ENCODE measurements around the gene GFY. TPM values are rescaled to one million over a fixed set of nuclear protein-coding genes. Genes with fewer than 3 reads are reported as not detected.

Gene GFY
- total RNA-seq, 4 donors from 2014 or later: not detected

GRCh38 chr19:49435670-49436069 is 10.5 kb downstream of the GFY start:
- H3K36me3 ChIP-seq: no peaks in the 10 kb centered on the region
- no peak overlapping the region for H3K27ac ChIP-seq
- no peak overlapping the region for H3K4me3 ChIP-seq
- intact Hi-C loops (cut with DNase I; ENCODE audit: low total_unique reads) (no loop called here), in situ Hi-C loops (cut with MboI; ENCODE audit: low pct_ligation_motif_present in 1 of 4, low pct_unique_long_range_greater_than_20kb in 1 of 4, low sequenced_read_pairs in 3 of 4) (loop anchor here in 1 of 4 donors (5.0 kb wide), 1 partner anchor 43 kb away; no protein-coding TSS in a partner anchor)
- H3K27me3 ChIP-seq: peaks cover 100% of the 10 kb centered on the region
- peaks cover 0 to 4% (median 0%) of the 10 kb centered on the region in 4 donors for H3K4me1 ChIP-seq
- WGBS, 2 donors (ENCODE audit: low coverage in 1 of 2): 73% methylated on average over 10 of the region's 10 CpGs; no CpG with 5 or more reads in 1 of the 2 donors
- H3K9me3 ChIP-seq: no peaks in the 10 kb centered on the region
- TF ChIP-seq POLR2A (IDR thresholded peaks at IDR 0.05): no peak
- TF ChIP-seq EP300 (IDR thresholded peaks at IDR 0.05; ENCODE audit: low read depth): no peak
- no peak for TF ChIP-seq POLR2AphosphoS5 (IDR thresholded peaks at IDR 0.05)
- TF ChIP-seq, protein P1, sequence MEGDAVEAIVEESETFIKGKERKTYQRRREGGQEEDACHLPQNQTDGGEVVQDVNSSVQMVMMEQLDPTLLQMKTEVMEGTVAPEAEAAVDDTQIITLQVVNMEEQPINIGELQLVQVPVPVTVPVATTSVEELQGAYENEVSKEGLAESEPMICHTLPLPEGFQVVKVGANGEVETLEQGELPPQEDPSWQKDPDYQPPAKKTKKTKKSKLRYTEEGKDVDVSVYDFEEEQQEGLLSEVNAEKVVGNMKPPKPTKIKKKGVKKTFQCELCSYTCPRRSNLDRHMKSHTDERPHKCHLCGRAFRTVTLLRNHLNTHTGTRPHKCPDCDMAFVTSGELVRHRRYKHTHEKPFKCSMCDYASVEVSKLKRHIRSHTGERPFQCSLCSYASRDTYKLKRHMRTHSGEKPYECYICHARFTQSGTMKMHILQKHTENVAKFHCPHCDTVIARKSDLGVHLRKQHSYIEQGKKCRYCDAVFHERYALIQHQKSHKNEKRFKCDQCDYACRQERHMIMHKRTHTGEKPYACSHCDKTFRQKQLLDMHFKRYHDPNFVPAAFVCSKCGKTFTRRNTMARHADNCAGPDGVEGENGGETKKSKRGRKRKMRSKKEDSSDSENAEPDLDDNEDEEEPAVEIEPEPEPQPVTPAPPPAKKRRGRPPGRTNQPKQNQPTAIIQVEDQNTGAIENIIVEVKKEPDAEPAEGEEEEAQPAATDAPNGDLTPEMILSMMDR (IDR thresholded peaks at IDR 0.05): no peak
- DNase-seq: no peak

DNA sequence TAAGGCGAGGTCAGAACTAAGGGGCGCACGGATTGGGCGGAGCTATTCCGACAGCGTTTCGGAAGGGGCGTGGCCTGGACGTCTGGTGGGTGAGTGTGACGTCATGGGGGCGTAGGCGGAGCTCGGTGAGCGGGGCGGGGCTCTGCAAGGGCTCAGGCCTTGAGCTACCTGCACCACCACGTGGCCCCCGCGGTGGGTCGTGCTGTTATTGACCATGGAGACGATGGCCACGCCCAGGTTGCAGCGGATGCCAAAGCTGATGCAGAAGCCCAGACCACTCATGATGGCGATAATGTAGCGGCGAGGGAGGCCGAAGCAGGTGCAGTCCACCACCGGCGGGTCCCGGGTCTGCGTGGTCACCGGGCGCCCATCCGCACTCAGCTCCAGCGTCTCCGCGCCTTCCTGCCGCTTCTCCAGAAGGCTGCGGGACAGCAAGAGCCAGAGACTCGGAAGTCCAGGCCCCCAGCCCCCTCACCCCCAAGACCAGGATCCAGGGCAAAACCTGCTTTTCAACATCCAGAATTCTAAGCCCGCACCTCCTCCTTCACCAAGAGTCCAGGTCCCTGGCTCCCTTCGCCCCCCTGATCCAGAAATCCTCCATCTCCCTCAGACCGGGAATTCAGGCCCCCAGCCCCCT is 11.3 kb downstream of the GFY start:
- Histone ChIP-seq H3K27me3 (peaks cover 100% of the 10 kb centered on the region), H3K36me3 (no peaks in the 10 kb centered on the region), H3K4me1 (peaks cover 0 to 4% (median under 1%) of the 10 kb centered on the region in 4 donors), H3K4me3 (no peak overlapping the region), H3K27ac (no peak overlapping the region), H3K9me3 (no peaks in the 10 kb centered on the region)
- 21 to 27% methylated on average over 2 to 35 of the region's 42 CpGs for WGBS, 2 donors (ENCODE audit: low coverage in 1 of 2)
- no peak for DNase-seq
- intact Hi-C loops (cut with DNase I; ENCODE audit: low total_unique reads) (no loop called here), in situ Hi-C loops (cut with MboI; ENCODE audit: low pct_ligation_motif_present in 1 of 4, low pct_unique_long_range_greater_than_20kb in 1 of 4, low sequenced_read_pairs in 3 of 4) (loop anchor here in 1 of 4 donors (5.0 kb wide), 1 partner anchor 44 kb away; no protein-coding TSS in a partner anchor)
- TF ChIP-seq EP300 (IDR thresholded peaks at IDR 0.05; ENCODE audit: low read depth) (no peak), POLR2A (IDR thresholded peaks at IDR 0.05) (no peak), POLR2AphosphoS5 (IDR thresholded peaks at IDR 0.05) (no peak)
- TF ChIP-seq, protein P1 (IDR thresholded peaks at IDR 0.05): no peak

GRCh38 chr19:49437231-49437630 is 12.0 kb downstream of the GFY start:
- in situ Hi-C loops (cut with MboI; ENCODE audit: low pct_ligation_motif_present in 1 of 4, low pct_unique_long_range_greater_than_20kb in 1 of 4, low sequenced_read_pairs in 3 of 4) (loop anchor here in 1 of 4 donors (5.0 kb wide), 1 partner anchor 45 kb away; no protein-coding TSS in a partner anchor), intact Hi-C loops (cut with DNase I; ENCODE audit: low total_unique reads) (no loop called here)
- TF ChIP-seq, protein P1 (IDR thresholded peaks at IDR 0.05): no peak
- TF ChIP-seq POLR2A (IDR thresholded peaks at IDR 0.05): no peak
- no peak for TF ChIP-seq EP300 (IDR thresholded peaks at IDR 0.05; ENCODE audit: low read depth)
- no peak for TF ChIP-seq POLR2AphosphoS5 (IDR thresholded peaks at IDR 0.05)
- H3K27ac ChIP-seq: no peak overlapping the region
- 10 to 20% methylated on average over 2 to 8 of the region's 8 CpGs for WGBS, 2 donors (ENCODE audit: low coverage in 1 of 2)
- H3K36me3 ChIP-seq: no peaks in the 10 kb centered on the region
- no peaks in the 10 kb centered on the region for H3K9me3 ChIP-seq
- DNase-seq: no peak
- H3K27me3 ChIP-seq: peaks cover 100% of the 10 kb centered on the region
- peaks cover 0 to 9% (median 4%) of the 10 kb centered on the region in 4 donors for H3K4me1 ChIP-seq
- no peak overlapping the region for H3K4me3 ChIP-seq

DNA sequence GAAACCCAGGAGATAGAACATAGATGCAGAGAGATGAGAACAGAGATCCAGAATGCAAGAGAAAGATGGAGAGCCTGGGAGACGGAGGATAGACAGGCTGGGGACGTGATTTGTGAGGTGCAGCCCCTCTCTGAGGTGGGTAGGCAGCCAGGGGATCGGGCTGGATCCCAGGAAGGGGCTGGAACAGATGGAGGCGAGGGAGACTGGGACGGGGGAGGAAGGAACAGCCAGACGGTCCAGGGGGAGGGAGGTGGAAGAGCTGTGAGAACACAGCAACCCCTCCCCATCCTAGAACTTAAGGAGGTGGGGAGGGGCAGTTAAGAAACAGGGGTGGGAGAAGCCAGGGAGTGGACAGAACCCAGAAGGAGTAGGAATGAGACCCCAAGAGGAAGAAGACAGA is 13.1 kb downstream of the GFY start:
- Histone ChIP-seq H3K27ac (no peak overlapping the region), H3K36me3 (no peaks in the 10 kb centered on the region), H3K27me3 (peaks cover 96% of the 10 kb centered on the region), H3K4me3 (no peak overlapping the region), H3K4me1 (peaks cover 0 to 16% (median 5%) of the 10 kb centered on the region in 4 donors), H3K9me3 (no peaks in the 10 kb centered on the region)
- intact Hi-C loops (cut with DNase I; ENCODE audit: low total_unique reads): no loop called here
- in situ Hi-C loops (cut with MboI; ENCODE audit: low pct_ligation_motif_present in 1 of 4, low pct_unique_long_range_greater_than_20kb in 1 of 4, low sequenced_read_pairs in 3 of 4): loop anchor here in 1 of 4 donors (5.0 kb wide), 1 partner anchor 46 kb away; no protein-coding TSS in a partner anchor
- TF ChIP-seq POLR2A (IDR thresholded peaks at IDR 0.05) (no peak), EP300 (IDR thresholded peaks at IDR 0.05; ENCODE audit: low read depth) (no peak), POLR2AphosphoS5 (IDR thresholded peaks at IDR 0.05) (no peak)
- TF ChIP-seq, protein P1 (IDR thresholded peaks at IDR 0.05): no peak
- 13 to 27% methylated on average over 5 to 6 of the region's 6 CpGs for WGBS, 2 donors (ENCODE audit: low coverage in 1 of 2)
- DNase-seq: no peak
